ENCODE measurements around the gene DDHD1.

DNA sequence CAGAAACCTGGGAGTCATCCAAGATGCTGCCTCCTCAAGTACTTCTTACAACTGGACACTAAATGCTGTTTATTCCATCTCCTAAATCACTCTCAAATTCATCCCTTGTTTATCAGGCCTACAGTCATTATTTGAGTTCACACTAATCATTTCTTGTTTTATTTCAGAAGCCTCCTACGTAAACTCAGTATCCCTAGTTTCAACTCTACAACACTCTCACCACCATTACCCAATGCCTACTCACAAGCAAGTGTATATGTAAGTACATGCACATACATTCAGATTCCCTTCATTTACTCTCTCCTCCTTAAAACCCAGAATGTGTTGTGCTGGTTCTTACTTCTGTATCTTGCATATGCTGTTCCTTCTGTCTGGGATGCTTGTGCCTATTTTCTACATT, 43.0 kb downstream of the DDHD1 start:
- TF ChIP-seq POLR2A (IDR thresholded peaks at IDR 0.05) = no peak
- TF ChIP-seq CTCF (IDR thresholded peaks at IDR 0.05) = no peak

Measured in esophagus squamous epithelium (tissue), 4 donors.